Glomerular endothelial cell (primary cell): ENCODE measurements around the gene RAB26. TPM values are rescaled to one million over a fixed set of nuclear protein-coding genes. Genes with fewer than 3 reads are reported as not detected.
"Not testable (repeated sequence)": the region's sequence is repeated elsewhere in the genome, so short reads cannot be mapped to it uniquely, and the experiment has no call there.

Source experiments
- DNase-seq: peaks from one replicate; pipeline ENCODE4 v3.0.0-alpha.2; 2011; ENCODE audit warnings: low read depth, low spot score; ENCODE audit errors: extremely low read depth
- total RNA-seq: library from RNA; depleted of rRNA; stranded (reverse); fragments of >200 nt; gene quantifications from 2 replicates; pipeline ENCODE4 v1.2.3, GENCODE V29; 2015

RAB26 gene
- total RNA-seq, 1 donor from 2014 or later: 1.3 TPM

GRCh38 chr16:2195322-2196161 is 47.1 kb downstream of the RAB26 start:
- DNase-seq: no peak

DNA sequence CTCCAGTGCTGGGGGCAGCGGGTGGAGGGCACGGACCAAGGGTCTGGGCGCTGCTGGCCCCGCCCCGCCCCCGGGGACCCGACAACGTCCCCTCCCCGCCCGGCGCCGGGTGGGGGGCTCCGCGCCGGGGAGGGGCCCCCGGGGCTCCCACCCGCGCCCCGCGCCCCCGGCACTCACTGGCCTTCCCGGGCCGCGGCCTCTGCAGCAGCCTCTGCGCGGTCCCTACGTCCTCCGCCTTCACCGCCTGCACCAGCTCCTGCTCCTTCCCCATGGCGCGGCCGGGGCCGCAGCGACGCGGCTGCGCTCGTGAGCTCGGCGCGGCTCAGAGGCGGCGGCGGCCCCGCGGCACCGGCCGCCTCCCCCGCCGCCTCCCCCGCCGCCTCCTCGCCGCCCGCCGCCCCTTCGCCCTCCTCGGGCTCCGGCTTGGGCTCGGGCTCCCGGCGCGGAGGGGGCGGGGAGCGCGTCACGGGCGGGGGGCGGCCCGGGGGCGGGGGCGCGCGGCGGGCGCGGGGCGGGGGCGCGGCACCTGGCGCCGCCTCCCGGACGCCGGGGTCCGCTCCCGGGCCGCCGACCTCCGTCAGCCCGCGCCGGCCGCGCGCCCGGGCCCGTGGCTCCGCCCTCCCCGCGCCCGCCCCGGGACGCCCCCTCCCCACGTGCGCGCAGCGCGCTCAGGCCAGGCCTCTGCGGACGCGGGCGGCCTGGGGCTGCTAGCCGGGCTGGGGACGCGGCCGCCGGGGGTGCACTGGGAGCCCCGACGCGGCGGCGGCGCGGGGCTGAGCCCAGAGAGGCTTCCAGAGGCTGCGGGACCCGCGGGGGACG is 47.9 kb downstream of the RAB26 start, which contains the start of gene CASKIN1:
CASKIN1 (minus strand) TSS at position 444 of the 819 bp plus-strand sequence; CDS start at position 271, 173 bp downstream.
- DNase-seq: no peak

- DNase-seq: no peak
These were observed 48.6 kb downstream of the RAB26 start for GRCh38 chr16:2196981-2197511.

DNA sequence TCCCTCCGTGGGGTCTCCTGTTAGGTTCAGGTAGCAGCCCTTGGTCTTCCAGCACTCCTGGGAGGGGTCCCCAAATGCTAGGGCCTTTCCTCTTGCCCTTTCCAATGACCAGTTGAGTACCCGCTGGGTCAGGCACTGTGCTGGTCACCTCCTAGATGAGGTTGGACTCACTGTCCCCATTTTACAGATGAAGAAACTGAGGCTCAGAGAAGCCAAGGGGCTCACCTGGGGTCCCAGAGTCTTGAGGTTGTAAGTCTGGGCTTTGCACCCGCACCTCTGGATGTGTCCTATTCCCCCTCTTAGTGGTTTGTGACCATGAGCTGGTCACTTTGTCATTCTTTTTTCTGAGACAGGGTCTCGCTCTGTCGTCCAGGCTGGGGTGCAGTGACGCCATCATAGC is 49.3 kb downstream of the RAB26 start:
- DNase-seq: no peak

GRCh38 chr16:2198283-2198682 is 49.9 kb downstream of the RAB26 start:
- no peak for DNase-seq

GRCh38 chr16:2199095-2199494 is 50.7 kb downstream of the RAB26 start:
- DNase-seq: no peak

- no peak for DNase-seq
These were observed 51.3 kb downstream of the RAB26 start for GRCh38 chr16:2199621-2200139.

DNA sequence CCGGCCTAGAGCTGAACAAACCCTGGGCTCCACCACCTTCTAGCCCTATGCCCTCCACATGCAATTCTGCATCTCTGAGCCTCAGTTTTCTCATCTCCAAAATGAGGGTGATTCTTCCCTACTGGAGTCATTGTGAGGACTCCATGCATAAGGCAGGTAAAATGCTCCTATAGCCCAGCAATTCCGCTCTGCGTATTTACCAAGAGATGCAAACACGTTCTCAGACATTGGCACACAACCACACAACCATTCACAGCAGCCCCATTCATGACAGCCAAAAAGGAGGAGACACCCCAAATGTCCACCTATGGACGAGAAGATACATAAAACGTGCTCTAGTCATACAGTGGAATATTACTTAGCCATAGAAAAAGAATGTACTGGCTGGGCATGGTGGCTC is 51.9 kb downstream of the RAB26 start:
- no peak for DNase-seq

GRCh38 chr16:2203119-2203688 is 54.8 kb downstream of the RAB26 start:
- DNase-seq: not testable (repeated sequence)

Other genes with a start within 250 kb of the RAB26 start
- gene HS3ST6, start 230.2 kb upstream of the RAB26 start, total RNA-seq: not detected in 2 replicates
- gene MSRB1, start 205.4 kb upstream of the RAB26 start, total RNA-seq: 12.8 and 18.4 TPM in 2 replicates
- gene RPL3L, start 193.9 kb upstream of the RAB26 start, total RNA-seq: not detected in 2 replicates
- 262 and 265 TPM in 2 replicates for gene NDUFB10, start 189.1 kb upstream of the RAB26 start, total RNA-seq
- 2,366 and 3,192 TPM in 2 replicates for gene RPS2, start 183.8 kb upstream of the RAB26 start, total RNA-seq
- not detected in 2 replicates for gene RNF151, start 181.8 kb upstream of the RAB26 start, total RNA-seq
- 50.7 and 59.4 TPM in 2 replicates for gene TBL3, start 176.6 kb upstream of the RAB26 start, total RNA-seq
- gene NOXO1, start 167.2 kb upstream of the RAB26 start, total RNA-seq: 0.58 TPM in 1 of 2 replicates, not detected in the other
- 18.7 and 22.2 TPM in 2 replicates for gene GFER, start 164.4 kb upstream of the RAB26 start, total RNA-seq
- 5.6 and 9.6 TPM in 2 replicates for gene SYNGR3, start 158.7 kb upstream of the RAB26 start, total RNA-seq
- 60.8 and 83.9 TPM in 2 replicates for gene ZNF598, start 138.8 kb upstream of the RAB26 start, total RNA-seq
- 0.35 and 1.0 TPM in 2 replicates for gene NPW, start 128.8 kb upstream of the RAB26 start, total RNA-seq
- 49.5 and 94.2 TPM in 2 replicates for gene NHERF2, start 121.7 kb upstream of the RAB26 start, total RNA-seq
- gene NTHL1, start 100.8 kb upstream of the RAB26 start, total RNA-seq: 22.6 and 30.5 TPM in 2 replicates
- 56.5 and 83.0 TPM in 2 replicates for gene TSC2, start 100.6 kb upstream of the RAB26 start, total RNA-seq
- gene PKD1, start 12.7 kb upstream of the RAB26 start, total RNA-seq: 62.4 and 147 TPM in 2 replicates
- gene TRAF7, start 7.2 kb downstream of the RAB26 start, total RNA-seq: 88.4 and 102 TPM in 2 replicates
- gene CASKIN1, start 48.0 kb downstream of the RAB26 start, total RNA-seq: 0.10 and 0.18 TPM in 2 replicates
- 63.4 and 63.9 TPM in 2 replicates for gene MLST8, start 56.8 kb downstream of the RAB26 start, total RNA-seq
- 3.5 and 3.7 TPM in 2 replicates for gene BRICD5, start 62.2 kb downstream of the RAB26 start, total RNA-seq
- gene PGP, start 66.2 kb downstream of the RAB26 start, total RNA-seq: 21.0 and 24.9 TPM in 2 replicates
- 35.1 and 37.5 TPM in 2 replicates for gene E4F1, start 75.0 kb downstream of the RAB26 start, total RNA-seq
- 0.10 and 0.82 TPM in 2 replicates for gene DNASE1L2, start 87.8 kb downstream of the RAB26 start, total RNA-seq
- gene ECI1, start 103.0 kb downstream of the RAB26 start, total RNA-seq: 37.2 and 37.6 TPM in 2 replicates
- 183 and 192 TPM in 2 replicates for gene RNPS1, start 119.5 kb downstream of the RAB26 start, total RNA-seq
- 57.2 and 79.5 TPM in 2 replicates for gene ABCA3, start 192.1 kb downstream of the RAB26 start, total RNA-seq